Epithelial cell of proximal tubule (primary cell): Measurements from ENCODE around the gene ROS1. TPM values are rescaled to one million over a fixed set of nuclear protein-coding genes. Genes with fewer than 3 reads are reported as not detected.
"Not testable (repeated sequence)": the region's sequence is repeated elsewhere in the genome, so short reads cannot be mapped to it uniquely, and the experiment has no call there.

ENCODE experiments used
- DNase-seq: peaks from one replicate; pipeline ENCODE4 v3.0.0-alpha.2; 2011; ENCODE audit warnings: low read depth
- H3K4me3 ChIP-seq: 2 replicates; pipeline ENCODE4 v1.5.1; 2011; ENCODE audit warnings: low read depth, mild to moderate bottlenecking, low read length
- CTCF ChIP-seq: conservative IDR thresholded peaks from 2 replicates; pipeline ENCODE4 v1.5.1; 2012; ENCODE audit warnings: low read depth, mild to moderate bottlenecking, low read length
- total RNA-seq: library from RNA; depleted of rRNA; stranded (reverse); fragments of >200 nt; gene quantifications from 2 replicates; pipeline ENCODE4 v1.2.3, GENCODE V29; 2015

The ROS1 gene
- total RNA-seq, 1 donor from 2014 or later: not detected

- H3K4me3 ChIP-seq: no peak overlapping the region
- no peak for DNase-seq
- TF ChIP-seq CTCF: no peak
Observed at GRCh38 chr6:117253785-117254184, 172.0 kb downstream of the ROS1 start.

- DNase-seq: not testable (repeated sequence)
Observed at GRCh38 chr6:117244979-117245378, 180.8 kb downstream of the ROS1 start.

GRCh38 chr6:117244571-117244970, 181.2 kb downstream of the ROS1 start:
- H3K4me3 ChIP-seq, DNase-seq: not testable (repeated sequence)

More at GRCh38 chr6:117244979-117245378, 180.8 kb downstream of the ROS1 start:
- H3K4me3 ChIP-seq: not testable (repeated sequence)

Other genes with a start within 250 kb of the ROS1 start
- not detected in 2 replicates for gene VGLL2, start 160.4 kb downstream of the ROS1 start, total RNA-seq
- 6.1 and 23.7 TPM in 2 replicates for gene DCBLD1, start 56.7 kb upstream of the ROS1 start, total RNA-seq
- gene GOPC, start 176.6 kb upstream of the ROS1 start, total RNA-seq: 13.2 and 16.3 TPM in 2 replicates
- gene NUS1, start 249.5 kb upstream of the ROS1 start, total RNA-seq: 16.5 and 18.8 TPM in 2 replicates